ENCODE results near the gene CDC6. TPM values are rescaled to one million over a fixed set of nuclear protein-coding genes. Genes with fewer than 3 reads are reported as not detected.

The CDC6 gene
- total RNA-seq, 1 donor from 2014 or later = 139 TPM

DNA sequence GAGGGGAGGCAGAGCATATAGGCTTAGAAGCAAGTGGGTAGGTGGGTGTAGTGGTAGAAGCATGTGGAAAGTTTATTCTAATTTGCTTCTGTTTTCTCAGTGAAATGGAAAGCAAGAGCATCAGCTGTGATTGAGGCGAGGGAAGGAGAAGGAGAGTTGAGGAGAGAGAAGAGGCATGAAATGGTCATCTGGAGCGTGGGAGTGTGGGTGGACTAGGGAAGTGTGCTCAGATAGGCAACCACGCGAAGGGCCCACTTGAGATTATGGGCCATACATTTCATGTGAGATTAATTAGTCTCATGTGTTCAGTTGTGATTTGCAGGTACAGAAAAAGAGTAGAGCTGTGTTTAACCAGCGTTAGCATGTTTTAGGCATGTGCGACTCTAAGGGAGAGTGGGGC, 20.8 kb upstream of the CDC6 start:
- Mint-ChIP-seq H3K4me1 (peaks cover 9% of the 10 kb centered on the region), H3K36me3 (ENCODE audit: low read depth) (peaks cover 18% of the 10 kb centered on the region)
- intact Hi-C loops (cut with micrococcal nuclease) = no loop called here

DNA sequence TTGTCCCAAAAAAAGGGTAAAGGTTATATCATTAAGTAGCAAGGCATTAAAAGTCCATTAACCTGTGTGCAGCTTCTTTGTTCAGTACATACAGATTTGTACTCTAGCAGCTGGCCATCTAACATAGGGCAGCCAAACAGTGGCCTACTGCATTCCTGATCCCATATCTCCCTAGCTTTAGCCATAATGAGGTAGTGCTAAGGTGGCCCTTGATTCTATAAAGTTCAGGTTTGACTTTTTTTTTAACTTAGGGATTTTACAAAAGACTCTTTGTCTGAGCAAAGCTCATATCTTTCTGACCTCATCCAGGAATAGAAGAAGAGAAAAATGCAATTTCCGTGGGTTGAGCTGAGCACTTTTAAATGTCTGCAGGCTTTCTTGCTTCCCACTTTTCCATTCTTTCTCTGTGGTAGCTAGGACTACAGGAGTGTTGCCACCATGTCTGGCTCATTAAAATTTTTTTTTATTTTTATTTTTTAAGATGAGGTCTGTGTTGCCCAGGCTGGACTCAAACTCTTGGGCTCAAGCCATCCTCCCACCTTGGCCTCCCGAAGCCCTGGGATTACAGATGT, 19.5 kb upstream of the CDC6 start:
- peaks cover 14% of the 10 kb centered on the region for H3K36me3 Mint-ChIP-seq (ENCODE audit: low read depth)

More for the DNA sequence above, 20.8 kb upstream of the CDC6 start:
- no peaks in the 10 kb centered on the region for H3K9me3 Mint-ChIP-seq
- no peaks in the 10 kb centered on the region for H3K27me3 Mint-ChIP-seq
- no peak for DNase-seq
- no peak overlapping the region for H3K27ac Mint-ChIP-seq
- no peak overlapping the region for H3K4me3 Mint-ChIP-seq

DNA sequence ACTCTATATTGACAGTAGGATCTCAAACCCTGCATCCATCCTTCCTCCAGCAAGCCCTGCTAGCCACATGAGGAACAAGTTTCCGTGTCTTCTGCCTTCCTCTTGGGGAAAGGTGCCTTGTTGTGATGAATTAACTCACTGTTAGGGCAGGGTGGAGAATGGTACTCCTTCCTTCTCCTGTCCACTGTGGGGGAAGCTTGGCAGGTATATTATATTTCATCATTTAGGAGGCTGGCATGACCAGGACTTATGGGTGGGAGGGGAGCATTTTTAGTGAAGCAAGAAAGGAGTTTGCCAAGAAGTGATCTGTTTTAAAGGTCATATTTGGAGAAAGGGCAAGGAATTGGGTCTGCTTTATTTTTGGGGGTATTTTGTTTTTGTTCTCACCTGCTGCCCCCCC, 9.3 kb upstream of the CDC6 start:
- Mint-ChIP-seq H3K27ac (peak overlapping the region; percentile 3), H3K36me3 (ENCODE audit: low read depth) (peaks cover 66% of the 10 kb centered on the region)
- DNase-seq = no peak

More for the DNA sequence above, 19.5 kb upstream of the CDC6 start:
- H3K27me3 Mint-ChIP-seq = no peaks in the 10 kb centered on the region
- peaks cover 2% of the 10 kb centered on the region for H3K4me1 Mint-ChIP-seq
- no peak overlapping the region for H3K27ac Mint-ChIP-seq
- no peaks in the 10 kb centered on the region for H3K9me3 Mint-ChIP-seq
- H3K4me3 Mint-ChIP-seq = no peak overlapping the region
- DNase-seq = no peak
- intact Hi-C loops (cut with micrococcal nuclease) = no loop called here

DNA sequence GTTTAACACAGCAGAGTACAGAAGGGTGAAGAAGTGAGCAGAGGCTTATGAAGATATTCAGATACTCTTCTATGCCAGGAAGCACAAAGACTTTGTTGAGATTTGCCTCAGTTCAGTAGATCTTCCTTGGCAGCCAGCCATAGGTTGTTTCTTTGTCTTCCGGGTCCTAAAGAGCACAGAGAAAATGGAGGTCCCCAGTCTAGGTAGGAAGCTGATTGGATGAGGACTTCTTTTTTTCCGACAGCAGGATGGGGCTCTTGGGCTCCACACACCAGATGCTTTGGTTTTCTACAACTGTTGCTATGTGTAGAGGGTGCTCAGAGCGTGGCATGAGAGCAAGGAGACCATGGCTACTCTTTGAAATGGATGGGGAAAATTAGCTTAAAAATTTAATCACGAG, 8.3 kb upstream of the CDC6 start:
- intact Hi-C loops (cut with micrococcal nuclease) = no loop called here
- Mint-ChIP-seq H3K27me3 (no peaks in the 10 kb centered on the region), H3K27ac (no peak overlapping the region), H3K36me3 (ENCODE audit: low read depth) (peaks cover 62% of the 10 kb centered on the region), H3K4me3 (no peak overlapping the region), H3K9me3 (no peaks in the 10 kb centered on the region), H3K4me1 (peaks cover 33% of the 10 kb centered on the region)
- no peak for DNase-seq

More for the DNA sequence above, 9.3 kb upstream of the CDC6 start:
- no peaks in the 10 kb centered on the region for H3K27me3 Mint-ChIP-seq
- no peaks in the 10 kb centered on the region for H3K9me3 Mint-ChIP-seq
- no peak overlapping the region for H3K4me3 Mint-ChIP-seq
- intact Hi-C loops (cut with micrococcal nuclease) = no loop called here
- H3K4me1 Mint-ChIP-seq = peaks cover 24% of the 10 kb centered on the region

DNA sequence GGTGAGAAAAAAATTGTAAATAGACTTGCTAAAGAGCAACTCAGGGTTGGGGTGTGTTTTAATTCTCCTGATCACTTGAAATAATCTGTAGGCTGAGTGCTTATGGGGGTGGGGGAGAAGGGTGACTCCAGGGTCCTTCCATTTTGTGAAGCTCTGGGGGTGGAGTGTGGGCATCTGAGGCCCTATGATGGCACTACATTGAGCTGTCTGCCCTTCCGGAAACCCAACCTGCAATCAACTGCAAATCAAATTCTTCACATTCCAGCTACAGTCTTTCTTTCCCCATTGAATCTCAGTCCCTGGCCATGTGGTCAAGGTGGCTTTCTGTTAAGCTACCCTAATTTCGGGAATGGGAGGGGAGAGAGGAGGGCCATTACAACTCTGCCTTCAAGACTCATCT, 6.0 kb upstream of the CDC6 start:
- intact Hi-C loops (cut with micrococcal nuclease) = no loop called here
- H3K9me3 Mint-ChIP-seq = no peaks in the 10 kb centered on the region
- no peak overlapping the region for H3K4me3 Mint-ChIP-seq
- H3K36me3 Mint-ChIP-seq (ENCODE audit: low read depth) = peaks cover 48% of the 10 kb centered on the region
- no peaks in the 10 kb centered on the region for H3K27me3 Mint-ChIP-seq
- H3K4me1 Mint-ChIP-seq = peaks cover 38% of the 10 kb centered on the region
- no peak for DNase-seq
- no peak overlapping the region for H3K27ac Mint-ChIP-seq

- Mint-ChIP-seq H3K4me3 (peak overlapping the region; percentile 68), H3K27ac (peak overlapping the region; percentile 85), H3K36me3 (ENCODE audit: low read depth) (peaks cover 38% of the 10 kb centered on the region), H3K4me1 (peaks cover 42% of the 10 kb centered on the region), H3K9me3 (no peaks in the 10 kb centered on the region), H3K27me3 (no peaks in the 10 kb centered on the region)
- DNase-seq = peak; percentile 70
- intact Hi-C loops (cut with micrococcal nuclease) = no loop called here
Measured at GRCh38 chr17:40283662-40284061, 4.0 kb upstream of the CDC6 start.

- H3K9me3 Mint-ChIP-seq = no peaks in the 10 kb centered on the region
- peak overlapping the region; percentile 68 for H3K4me3 Mint-ChIP-seq
- DNase-seq = no peak
- peaks cover 43% of the 10 kb centered on the region for H3K4me1 Mint-ChIP-seq
- peak overlapping the region; percentile 85 for H3K27ac Mint-ChIP-seq
- intact Hi-C loops (cut with micrococcal nuclease) = no loop called here
- H3K36me3 Mint-ChIP-seq (ENCODE audit: low read depth) = peaks cover 36% of the 10 kb centered on the region
- H3K27me3 Mint-ChIP-seq = no peaks in the 10 kb centered on the region
Measured at GRCh38 chr17:40284085-40284713, 3.5 kb upstream of the CDC6 start.

DNA sequence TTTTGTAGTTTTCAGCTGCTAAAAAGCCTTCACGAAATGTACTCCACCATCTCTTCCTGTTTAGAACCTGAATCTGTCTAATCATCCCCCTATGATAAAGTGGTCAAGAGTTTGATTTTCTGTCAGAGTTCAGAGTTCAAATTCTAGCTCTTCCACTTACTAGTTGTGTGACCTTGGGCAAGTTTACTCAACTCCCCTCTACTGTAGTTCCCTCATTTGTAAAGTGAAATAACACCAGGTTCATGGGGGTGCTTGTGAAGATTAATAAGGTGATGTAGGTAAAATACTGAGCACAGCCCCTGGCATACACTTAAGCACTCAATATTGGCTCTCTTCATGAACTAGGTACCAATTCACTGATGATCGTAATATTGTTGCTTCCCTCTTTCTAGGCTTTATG, 1.2 kb upstream of the CDC6 start:
- peaks cover 42% of the 10 kb centered on the region for H3K36me3 Mint-ChIP-seq (ENCODE audit: low read depth)
- no peak overlapping the region for H3K4me3 Mint-ChIP-seq

DNA sequence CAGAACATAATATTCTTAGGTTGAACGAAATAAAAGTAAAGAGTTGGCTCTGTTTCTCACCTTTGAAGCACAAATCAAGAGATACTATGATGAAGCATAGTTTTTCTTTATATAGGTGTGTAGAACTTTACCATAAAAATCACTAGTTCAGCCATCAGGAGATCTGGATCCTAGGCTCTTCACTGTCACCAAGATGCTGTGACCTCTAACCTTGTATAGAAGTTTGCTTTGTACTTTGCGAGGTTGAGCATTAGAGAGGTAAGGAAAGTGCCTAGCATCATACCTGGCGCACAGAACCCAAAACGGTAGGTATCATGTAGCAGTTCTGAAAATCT, 553 bp upstream of the CDC6 start:
- Mint-ChIP-seq H3K4me1 (peaks cover 49% of the 10 kb centered on the region), H3K27me3 (no peaks in the 10 kb centered on the region)
- intact Hi-C loops (cut with micrococcal nuclease) = loop anchor here (1.0 to 2.0 kb wide), 4 partner anchors 31 to 174 kb away; partner anchors contain the start of gene WIPF2

More for the DNA sequence above, 1.2 kb upstream of the CDC6 start:
- Mint-ChIP-seq H3K9me3 (no peaks in the 10 kb centered on the region), H3K27ac (peak overlapping the region; percentile 63), H3K27me3 (no peaks in the 10 kb centered on the region), H3K4me1 (peaks cover 55% of the 10 kb centered on the region)
- intact Hi-C loops (cut with micrococcal nuclease) = loop anchor here (2.0 kb wide), 2 partner anchors 36 to 174 kb away; no protein-coding TSS in a partner anchor
- no peak for DNase-seq

DNA sequence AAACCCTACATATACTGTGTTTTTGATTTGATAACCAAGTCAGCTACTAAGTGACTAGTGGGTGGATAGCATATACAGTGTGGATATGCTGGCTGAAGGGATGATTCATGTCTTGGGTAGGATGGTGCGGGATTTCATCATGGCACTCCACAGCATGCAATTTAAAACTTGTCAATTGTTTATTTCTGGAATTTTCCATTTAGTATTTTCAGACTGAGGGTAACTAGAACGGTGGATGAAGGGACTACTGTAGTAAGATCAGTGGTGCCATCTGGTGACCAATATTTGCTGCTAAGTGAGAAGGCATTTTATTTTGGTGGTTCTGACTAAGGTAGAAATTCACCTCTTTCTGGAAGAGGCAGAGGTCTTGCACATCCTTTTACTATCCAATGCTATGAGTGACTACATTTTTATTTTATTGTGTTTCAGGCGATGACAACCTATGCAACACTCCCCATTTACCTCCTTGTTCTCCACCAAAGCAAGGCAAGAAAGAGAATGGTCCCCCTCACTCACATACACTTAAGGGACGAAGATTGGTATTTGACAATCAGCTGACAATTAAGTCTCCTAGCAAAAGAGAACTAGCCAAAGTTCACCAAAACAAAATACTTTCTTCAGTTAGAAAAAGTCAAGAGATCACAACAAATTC, 3.1 kb downstream of the CDC6 start:
- Mint-ChIP-seq H3K4me1 (peaks cover 43% of the 10 kb centered on the region), H3K27me3 (no peaks in the 10 kb centered on the region), H3K36me3 (ENCODE audit: low read depth) (peaks cover 62% of the 10 kb centered on the region), H3K9me3 (no peaks in the 10 kb centered on the region), H3K27ac (peak overlapping the region; percentile 92), H3K4me3 (peak overlapping the region; percentile 65)
- peak; percentile 86 for DNase-seq
- intact Hi-C loops (cut with micrococcal nuclease) = loop anchor here (1.0 kb wide), 1 partner anchor 88 kb away; no protein-coding TSS in a partner anchor

More for the DNA sequence above, 553 bp upstream of the CDC6 start:
- peak overlapping the region; percentile 98 for H3K4me3 Mint-ChIP-seq
- peaks cover 44% of the 10 kb centered on the region for H3K36me3 Mint-ChIP-seq (ENCODE audit: low read depth)
- no peaks in the 10 kb centered on the region for H3K9me3 Mint-ChIP-seq
- DNase-seq = no peak
- H3K27ac Mint-ChIP-seq = peak overlapping the region; percentile 99

DNA sequence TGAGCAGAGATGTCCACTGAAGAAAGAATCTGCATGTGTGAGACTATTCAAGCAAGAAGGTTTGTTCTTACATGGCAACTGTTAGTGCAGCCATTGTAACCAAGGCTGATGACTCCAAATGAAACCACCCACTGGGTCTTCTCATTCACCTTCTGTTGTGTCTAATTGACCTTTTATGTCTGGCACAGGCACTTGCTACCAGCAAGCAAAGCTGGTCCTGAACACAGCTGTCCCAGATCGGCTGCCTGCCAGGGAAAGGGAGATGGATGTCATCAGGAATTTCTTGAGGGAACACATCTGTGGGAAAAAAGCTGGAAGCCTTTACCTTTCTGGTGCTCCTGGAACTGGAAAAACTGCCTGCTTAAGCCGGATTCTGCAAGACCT, 3.6 kb downstream of the CDC6 start:
- Mint-ChIP-seq H3K9me3 (no peaks in the 10 kb centered on the region), H3K27me3 (no peaks in the 10 kb centered on the region), H3K4me1 (peaks cover 46% of the 10 kb centered on the region), H3K27ac (peak overlapping the region; percentile 92), H3K4me3 (peak overlapping the region; percentile 65), H3K36me3 (ENCODE audit: low read depth) (peaks cover 65% of the 10 kb centered on the region)
- intact Hi-C loops (cut with micrococcal nuclease) = no loop called here
- no peak for DNase-seq

- intact Hi-C loops (cut with micrococcal nuclease) = no loop called here
- Mint-ChIP-seq H3K9me3 (no peaks in the 10 kb centered on the region), H3K4me1 (peaks cover 43% of the 10 kb centered on the region), H3K4me3 (no peak overlapping the region), H3K36me3 (ENCODE audit: low read depth) (peaks cover 70% of the 10 kb centered on the region), H3K27me3 (no peaks in the 10 kb centered on the region), H3K27ac (no peak overlapping the region)
- no peak for DNase-seq
Measured at GRCh38 chr17:40293363-40293762, 5.7 kb downstream of the CDC6 start.

DNA sequence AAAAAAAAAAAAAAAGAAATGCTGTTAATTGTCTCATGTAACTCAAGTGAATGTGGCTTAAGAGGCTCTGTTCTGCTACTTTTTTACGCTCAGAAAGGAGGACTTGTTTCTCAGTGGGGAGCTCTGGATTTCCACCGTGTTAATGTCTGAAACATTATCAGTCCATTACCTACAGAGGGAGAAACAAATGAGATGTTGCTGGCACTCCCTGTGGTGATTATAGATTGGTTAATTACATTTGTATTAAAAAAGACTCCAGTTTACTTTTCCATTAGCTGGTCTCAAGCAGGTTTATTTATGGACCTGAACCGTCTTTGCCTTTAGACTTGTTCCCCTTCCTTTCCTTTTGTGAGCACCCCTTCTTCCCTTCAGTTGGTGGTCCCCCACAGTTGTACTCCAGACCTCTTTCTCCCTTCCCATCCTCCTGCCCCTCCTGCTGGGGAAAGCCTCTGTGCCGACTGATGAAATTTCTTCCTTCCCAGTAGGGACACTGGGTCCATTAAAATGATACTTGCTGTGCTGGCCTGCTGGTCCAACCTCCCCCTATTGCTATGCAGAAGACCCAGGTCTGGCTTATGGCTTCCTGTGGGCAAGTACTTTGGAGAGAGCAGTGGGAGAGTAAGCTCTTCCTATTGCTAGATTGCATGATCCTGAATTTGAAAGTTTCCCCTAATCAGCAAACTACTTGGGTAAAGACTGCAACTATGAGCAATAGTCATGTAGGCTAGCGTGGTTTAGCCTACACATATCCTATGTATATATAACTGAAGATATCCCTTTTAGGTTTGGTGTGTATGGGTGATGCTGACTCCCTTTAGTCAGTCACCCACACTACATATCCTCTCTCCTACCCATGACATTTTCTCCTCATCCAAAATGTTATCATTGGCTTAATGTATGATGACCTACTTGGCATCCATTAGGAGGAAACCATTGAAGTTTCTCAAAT, 8.1 kb downstream of the CDC6 start:
- intact Hi-C loops (cut with micrococcal nuclease) = no loop called here
- Mint-ChIP-seq H3K27ac (peak overlapping the region; percentile 82), H3K4me1 (peaks cover 30% of the 10 kb centered on the region), H3K9me3 (no peaks in the 10 kb centered on the region), H3K4me3 (peak overlapping the region; percentile 39), H3K36me3 (ENCODE audit: low read depth) (peaks cover 69% of the 10 kb centered on the region), H3K27me3 (no peaks in the 10 kb centered on the region)
- DNase-seq = no peak
